HEK293T (cell line): ENCODE data around the gene PEX12.

Experiments used
- FOXA1 ChIP-seq: fragments of 450-650 bp; IDR thresholded peaks from 2 replicates; pipeline ENCODE4 v1.6.1; 2016; ENCODE audit warnings: mild to moderate bottlenecking
- LEF1 ChIP-seq: fragments of 450-650 bp; IDR thresholded peaks from 2 replicates; pipeline ENCODE4 v1.6.1; 2017; ENCODE audit warnings: mild to moderate bottlenecking, borderline replicate concordance

DNA sequence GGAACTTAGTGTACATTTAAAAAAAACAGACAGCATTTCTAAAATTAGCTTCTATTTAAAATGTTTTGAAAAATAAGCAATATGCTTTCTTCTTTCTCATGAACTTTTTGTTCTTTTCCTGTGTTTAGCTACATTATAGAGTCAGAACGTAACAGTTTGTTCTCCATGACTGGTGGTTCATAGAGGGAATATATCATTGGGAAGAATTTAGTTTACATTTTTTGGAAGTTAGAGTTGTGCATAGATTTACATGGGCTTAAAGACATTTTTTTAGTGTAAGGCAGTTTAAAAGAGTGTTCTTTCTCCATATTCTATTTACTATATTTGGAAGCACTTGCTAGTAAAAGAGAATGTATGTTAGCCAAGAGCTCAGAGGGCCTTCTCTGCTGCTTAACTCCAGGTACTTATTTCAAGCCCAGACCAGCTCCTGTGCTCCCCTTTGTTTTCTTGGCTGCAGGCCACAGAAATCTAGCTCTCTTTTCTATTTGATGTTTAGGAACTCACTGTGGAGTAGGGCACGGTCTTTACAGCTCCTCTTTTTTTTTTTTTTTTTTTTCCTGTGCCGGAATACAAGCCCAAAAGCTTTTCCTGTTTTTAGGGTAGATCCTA is 29.0 kb upstream of the PEX12 start:
- TF ChIP-seq FOXA1 (no peak), LEF1 (no peak)
